ENCODE data around the gene MYRIP.
"Not testable (repeated sequence)": the region's sequence is repeated elsewhere in the genome, so short reads cannot be mapped to it uniquely, and the experiment has no call there.

MYRIP gene

GRCh38 chr3:40078590-40078989, 269.2 kb downstream of the MYRIP start:
- no peak for FAIRE-seq
- DNase-seq (ENCODE audit: insufficient read length, low spot score), result no peak
- TF ChIP-seq POLR2AphosphoS5 (IDR thresholded peaks at IDR 0.05; ENCODE audit: low read depth, low read length) (no peak), PAX5 (IDR thresholded peaks at IDR 0.05; ENCODE audit: insufficient read depth, low read length, severe bottlenecking) (no peak), TAF1 (IDR thresholded peaks at IDR 0.05; ENCODE audit: low read depth, low read length) (no peak)

- TF ChIP-seq POLR2AphosphoS5 (IDR thresholded peaks at IDR 0.05; ENCODE audit: low read depth, low read length), result no peak
- TF ChIP-seq TAF1 (IDR thresholded peaks at IDR 0.05; ENCODE audit: low read depth, low read length), result no peak
- TF ChIP-seq PAX5 (IDR thresholded peaks at IDR 0.05; ENCODE audit: insufficient read depth, low read length, severe bottlenecking), result no peak
- TF ChIP-seq SPI1 (IDR thresholded peaks at IDR 0.05; ENCODE audit: low read depth, low read length), result no peak
- no peak for TF ChIP-seq POU2F2 (IDR thresholded peaks at IDR 0.05; ENCODE audit: low read depth, low read length)
- no peak for TF ChIP-seq POLR2A (IDR thresholded peaks at IDR 0.05; ENCODE audit: low read depth, low read length)
- DNase-seq (ENCODE audit: insufficient read length, low spot score), result no peak
- FAIRE-seq, result no peak
These were observed 269.9 kb downstream of the MYRIP start for GRCh38 chr3:40079203-40079846.

- DNase-seq (ENCODE audit: insufficient read length, low spot score), result no peak
- FAIRE-seq, result no peak
- TF ChIP-seq POLR2AphosphoS5 (IDR thresholded peaks at IDR 0.05; ENCODE audit: low read depth, low read length), result no peak
- no peak for TF ChIP-seq SPI1 (IDR thresholded peaks at IDR 0.05; ENCODE audit: low read depth, low read length)
- TF ChIP-seq POU2F2 (IDR thresholded peaks at IDR 0.05; ENCODE audit: low read depth, low read length), result no peak
- TF ChIP-seq TAF1 (IDR thresholded peaks at IDR 0.05; ENCODE audit: low read depth, low read length), result no peak
- TF ChIP-seq PAX5 (IDR thresholded peaks at IDR 0.05; ENCODE audit: insufficient read depth, low read length, severe bottlenecking), result no peak
- TF ChIP-seq POLR2A (IDR thresholded peaks at IDR 0.05; ENCODE audit: low read depth, low read length), result no peak
These were observed 270.4 kb downstream of the MYRIP start for GRCh38 chr3:40079847-40080240.

GRCh38 chr3:40083066-40083465, 273.7 kb downstream of the MYRIP start:
- DNase-seq (ENCODE audit: insufficient read length, low spot score), result no peak
- no peak for FAIRE-seq
- TF ChIP-seq PAX5 (IDR thresholded peaks at IDR 0.05; ENCODE audit: insufficient read depth, low read length, severe bottlenecking), result no peak
- TF ChIP-seq POLR2A (IDR thresholded peaks at IDR 0.05; ENCODE audit: low read depth, low read length), result no peak
- no peak for TF ChIP-seq TAF1 (IDR thresholded peaks at IDR 0.05; ENCODE audit: low read depth, low read length)
- no peak for TF ChIP-seq POLR2AphosphoS5 (IDR thresholded peaks at IDR 0.05; ENCODE audit: low read depth, low read length)
- no peak for TF ChIP-seq SPI1 (IDR thresholded peaks at IDR 0.05; ENCODE audit: low read depth, low read length)
- TF ChIP-seq POU2F2 (IDR thresholded peaks at IDR 0.05; ENCODE audit: low read depth, low read length), result no peak

- FAIRE-seq; DNase-seq (ENCODE audit: insufficient read length, low spot score): not testable (repeated sequence)
These were observed 275.0 kb downstream of the MYRIP start for GRCh38 chr3:40084424-40084823.

GRCh38 chr3:40086890-40087883, 277.8 kb downstream of the MYRIP start:
- DNase-seq (ENCODE audit: insufficient read length, low spot score) (no peak), FAIRE-seq (no peak)
- no peak for TF ChIP-seq SPI1 (IDR thresholded peaks at IDR 0.05; ENCODE audit: low read depth, low read length)
- TF ChIP-seq POLR2A (IDR thresholded peaks at IDR 0.05; ENCODE audit: low read depth, low read length), result no peak
- TF ChIP-seq POU2F2 (IDR thresholded peaks at IDR 0.05; ENCODE audit: low read depth, low read length), result no peak
- TF ChIP-seq PAX5 (IDR thresholded peaks at IDR 0.05; ENCODE audit: insufficient read depth, low read length, severe bottlenecking), result no peak
- TF ChIP-seq POLR2AphosphoS5 (IDR thresholded peaks at IDR 0.05; ENCODE audit: low read depth, low read length), result no peak
- TF ChIP-seq TAF1 (IDR thresholded peaks at IDR 0.05; ENCODE audit: low read depth, low read length), result no peak

GRCh38 chr3:40088527-40089170, 279.2 kb downstream of the MYRIP start:
- no peak for DNase-seq (ENCODE audit: insufficient read length, low spot score)
- no peak for TF ChIP-seq POU2F2 (IDR thresholded peaks at IDR 0.05; ENCODE audit: low read depth, low read length)
- no peak for TF ChIP-seq POLR2AphosphoS5 (IDR thresholded peaks at IDR 0.05; ENCODE audit: low read depth, low read length)
- no peak for TF ChIP-seq TAF1 (IDR thresholded peaks at IDR 0.05; ENCODE audit: low read depth, low read length)
- TF ChIP-seq PAX5 (IDR thresholded peaks at IDR 0.05; ENCODE audit: insufficient read depth, low read length, severe bottlenecking), result no peak
- no peak for TF ChIP-seq SPI1 (IDR thresholded peaks at IDR 0.05; ENCODE audit: low read depth, low read length)
- no peak for TF ChIP-seq POLR2A (IDR thresholded peaks at IDR 0.05; ENCODE audit: low read depth, low read length)
- FAIRE-seq, result no peak

- DNase-seq (ENCODE audit: insufficient read length, low spot score) (no peak), FAIRE-seq (no peak)
- no peak for TF ChIP-seq TAF1 (IDR thresholded peaks at IDR 0.05; ENCODE audit: low read depth, low read length)
These were observed 287.3 kb downstream of the MYRIP start for GRCh38 chr3:40096661-40097111.

- no peak for TF ChIP-seq POU2F2 (IDR thresholded peaks at IDR 0.05; ENCODE audit: low read depth, low read length)
- TF ChIP-seq TAF1 (IDR thresholded peaks at IDR 0.05; ENCODE audit: low read depth, low read length), result no peak
- no peak for TF ChIP-seq SPI1 (IDR thresholded peaks at IDR 0.05; ENCODE audit: low read depth, low read length)
- no peak for TF ChIP-seq POLR2A (IDR thresholded peaks at IDR 0.05; ENCODE audit: low read depth, low read length)
- no peak for TF ChIP-seq PAX5 (IDR thresholded peaks at IDR 0.05; ENCODE audit: insufficient read depth, low read length, severe bottlenecking)
- no peak for TF ChIP-seq POLR2AphosphoS5 (IDR thresholded peaks at IDR 0.05; ENCODE audit: low read depth, low read length)
- no peak for FAIRE-seq
- DNase-seq (ENCODE audit: insufficient read length, low spot score), result no peak
These were observed 288.0 kb downstream of the MYRIP start for GRCh38 chr3:40097131-40098117.

All from GM12891 (cell line).